Measurements from ENCODE around the gene ACTR3. TPM values are rescaled to one million over a fixed set of nuclear protein-coding genes. Genes with fewer than 3 reads are reported as not detected.

Gene ACTR3
- total RNA-seq, 1 donor from 2014 or later, result 495 TPM

DNA sequence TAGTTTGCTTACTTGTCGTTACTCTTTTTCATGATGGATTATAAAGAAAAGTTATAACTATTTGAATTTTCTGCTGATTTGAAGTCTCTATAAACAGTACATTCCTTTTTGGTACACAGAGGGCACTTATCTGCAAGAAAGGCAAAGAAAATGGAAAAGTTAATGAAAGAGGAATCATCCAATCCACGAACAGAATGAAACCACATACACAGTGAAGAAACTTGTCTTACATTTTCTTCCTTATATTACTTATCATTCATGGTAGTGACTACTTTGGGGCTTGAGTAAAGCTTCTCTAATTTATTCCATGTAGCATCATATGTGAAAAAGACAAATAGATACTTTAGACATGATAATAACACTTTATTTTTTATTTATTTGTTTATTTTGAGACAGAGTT lies 14.8 kb upstream of the ACTR3 start:
- Mint-ChIP-seq H3K4me3 (ENCODE audit: unreplicated experiment) (no peak overlapping the region), H3K27me3 (ENCODE audit: low read depth, unreplicated experiment) (no peaks in the 10 kb centered on the region), H3K36me3 (ENCODE audit: low read depth, unreplicated experiment) (peaks cover 2% of the 10 kb centered on the region), H3K27ac (ENCODE audit: unreplicated experiment) (no peak overlapping the region), H3K9me3 (ENCODE audit: unreplicated experiment) (no peaks in the 10 kb centered on the region), H3K4me1 (ENCODE audit: low read depth, unreplicated experiment) (peaks cover 22% of the 10 kb centered on the region)
- no peak overlapping the region for H3K4me2 ChIP-seq (ENCODE audit: low read length)
- FAIRE-seq (no peak), DNase-seq (ENCODE audit: low read depth) (no peak)
- no peaks in the 10 kb centered on the region for H3K79me2 ChIP-seq (ENCODE audit: insufficient read depth, low read length)
- H4K20me1 ChIP-seq (ENCODE audit: insufficient read depth, low read length), result no peaks in the 10 kb centered on the region
- peaks cover 19% of the 10 kb centered on the region for H3K4me1 ChIP-seq (ENCODE audit: insufficient read depth, low read length)
- no peak overlapping the region for H2AFZ ChIP-seq (ENCODE audit: low read depth, low read length)
- no peaks in the 10 kb centered on the region for H3K36me3 ChIP-seq (ENCODE audit: insufficient read depth, low read length)
- TF ChIP-seq, protein P1, sequence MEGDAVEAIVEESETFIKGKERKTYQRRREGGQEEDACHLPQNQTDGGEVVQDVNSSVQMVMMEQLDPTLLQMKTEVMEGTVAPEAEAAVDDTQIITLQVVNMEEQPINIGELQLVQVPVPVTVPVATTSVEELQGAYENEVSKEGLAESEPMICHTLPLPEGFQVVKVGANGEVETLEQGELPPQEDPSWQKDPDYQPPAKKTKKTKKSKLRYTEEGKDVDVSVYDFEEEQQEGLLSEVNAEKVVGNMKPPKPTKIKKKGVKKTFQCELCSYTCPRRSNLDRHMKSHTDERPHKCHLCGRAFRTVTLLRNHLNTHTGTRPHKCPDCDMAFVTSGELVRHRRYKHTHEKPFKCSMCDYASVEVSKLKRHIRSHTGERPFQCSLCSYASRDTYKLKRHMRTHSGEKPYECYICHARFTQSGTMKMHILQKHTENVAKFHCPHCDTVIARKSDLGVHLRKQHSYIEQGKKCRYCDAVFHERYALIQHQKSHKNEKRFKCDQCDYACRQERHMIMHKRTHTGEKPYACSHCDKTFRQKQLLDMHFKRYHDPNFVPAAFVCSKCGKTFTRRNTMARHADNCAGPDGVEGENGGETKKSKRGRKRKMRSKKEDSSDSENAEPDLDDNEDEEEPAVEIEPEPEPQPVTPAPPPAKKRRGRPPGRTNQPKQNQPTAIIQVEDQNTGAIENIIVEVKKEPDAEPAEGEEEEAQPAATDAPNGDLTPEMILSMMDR (IDR thresholded peaks at IDR 0.05; ENCODE audit: insufficient read depth, low read depth, low read length), result no peak
- no peak for TF ChIP-seq EZH2 (IDR thresholded peaks at IDR 0.05; ENCODE audit: insufficient read depth, low read length)
- no peak overlapping the region for H3K27ac ChIP-seq (ENCODE audit: low read depth, low read length)
- H3K4me3 ChIP-seq (ENCODE audit: insufficient read depth, low read depth, low read length), result no peak overlapping the region
- H3K9ac ChIP-seq (ENCODE audit: low read length), result no peak overlapping the region
- H3K27me3 ChIP-seq (ENCODE audit: insufficient read depth, low read length), result no peaks in the 10 kb centered on the region
- H3K9me3 ChIP-seq (ENCODE audit: insufficient read depth, low read depth, low read length), result no peaks in the 10 kb centered on the region

DNA sequence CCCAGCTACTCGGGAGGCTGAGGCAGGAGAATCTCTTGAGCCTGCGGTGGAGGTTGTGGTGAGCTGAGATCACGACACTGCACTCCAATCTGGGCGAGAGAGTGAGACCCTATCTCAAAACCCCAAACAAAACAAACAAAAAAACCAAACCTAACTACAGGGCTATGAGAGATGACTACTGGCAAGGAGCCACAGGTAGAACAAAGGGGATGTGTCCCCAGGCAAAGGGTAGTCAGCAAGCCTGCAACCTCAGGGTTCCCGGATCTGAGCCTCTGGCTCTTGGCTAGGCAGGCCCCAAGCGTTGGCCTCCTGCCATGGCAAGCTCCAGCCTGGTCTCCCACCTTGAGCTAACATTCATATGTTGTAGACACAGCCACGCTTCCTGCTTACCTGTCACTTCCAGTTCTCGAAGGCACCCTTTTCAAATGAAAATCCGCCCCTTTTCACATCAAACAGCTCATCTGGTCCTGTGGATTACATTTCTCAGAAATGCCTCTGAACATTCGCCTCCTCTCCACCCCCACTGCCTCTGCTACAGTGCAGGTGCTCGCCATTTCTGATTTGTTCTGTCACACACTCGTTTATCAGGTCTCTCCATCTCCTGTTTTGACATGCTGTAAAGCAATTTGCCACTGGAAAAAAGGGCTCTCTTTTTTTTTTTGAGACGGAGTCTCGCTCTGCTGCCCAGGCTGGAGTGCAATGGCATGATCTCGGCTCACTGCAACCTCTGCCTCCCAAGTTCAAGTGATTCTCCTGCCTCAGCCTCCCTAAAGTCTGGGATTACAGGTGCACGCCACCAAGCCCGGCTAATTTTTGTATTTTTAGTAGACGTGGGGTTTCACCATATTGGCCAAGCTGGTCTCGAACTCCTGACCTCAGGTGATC lies 13.1 kb upstream of the ACTR3 start:
- Histone ChIP-seq H3K9me3 (ENCODE audit: insufficient read depth, low read depth, low read length) (no peaks in the 10 kb centered on the region), H3K79me2 (ENCODE audit: insufficient read depth, low read length) (no peaks in the 10 kb centered on the region), H3K27ac (ENCODE audit: low read depth, low read length) (no peak overlapping the region), H3K4me2 (ENCODE audit: low read length) (no peak overlapping the region), H2AFZ (ENCODE audit: low read depth, low read length) (no peak overlapping the region), H3K4me3 (ENCODE audit: insufficient read depth, low read depth, low read length) (no peak overlapping the region), H3K9ac (ENCODE audit: low read length) (no peak overlapping the region), H3K4me1 (ENCODE audit: insufficient read depth, low read length) (peaks cover 19% of the 10 kb centered on the region), H4K20me1 (ENCODE audit: insufficient read depth, low read length) (no peaks in the 10 kb centered on the region), H3K36me3 (ENCODE audit: insufficient read depth, low read length) (no peaks in the 10 kb centered on the region), H3K27me3 (ENCODE audit: insufficient read depth, low read length) (no peaks in the 10 kb centered on the region)
- no peaks in the 10 kb centered on the region for H3K9me3 Mint-ChIP-seq (ENCODE audit: unreplicated experiment)
- peaks cover 20% of the 10 kb centered on the region for H3K4me1 Mint-ChIP-seq (ENCODE audit: low read depth, unreplicated experiment)
- no peaks in the 10 kb centered on the region for H3K27me3 Mint-ChIP-seq (ENCODE audit: low read depth, unreplicated experiment)
- FAIRE-seq (no peak), DNase-seq (ENCODE audit: low read depth) (peak; percentile 58)
- H3K36me3 Mint-ChIP-seq (ENCODE audit: low read depth, unreplicated experiment), result peaks cover 5% of the 10 kb centered on the region
- peak overlapping the region; percentile 66 for H3K27ac Mint-ChIP-seq (ENCODE audit: unreplicated experiment)
- H3K4me3 Mint-ChIP-seq (ENCODE audit: unreplicated experiment), result no peak overlapping the region
- TF ChIP-seq, protein P1 (IDR thresholded peaks at IDR 0.05; ENCODE audit: insufficient read depth, low read depth, low read length), result no peak
- TF ChIP-seq EZH2 (IDR thresholded peaks at IDR 0.05; ENCODE audit: insufficient read depth, low read length), result no peak
